ENCODE measurements around the gene ZFYVE1.
"Not testable (repeated sequence)": the region's sequence is repeated elsewhere in the genome, so short reads cannot be mapped to it uniquely, and the experiment has no call there.

The ZFYVE1 gene, protein sequence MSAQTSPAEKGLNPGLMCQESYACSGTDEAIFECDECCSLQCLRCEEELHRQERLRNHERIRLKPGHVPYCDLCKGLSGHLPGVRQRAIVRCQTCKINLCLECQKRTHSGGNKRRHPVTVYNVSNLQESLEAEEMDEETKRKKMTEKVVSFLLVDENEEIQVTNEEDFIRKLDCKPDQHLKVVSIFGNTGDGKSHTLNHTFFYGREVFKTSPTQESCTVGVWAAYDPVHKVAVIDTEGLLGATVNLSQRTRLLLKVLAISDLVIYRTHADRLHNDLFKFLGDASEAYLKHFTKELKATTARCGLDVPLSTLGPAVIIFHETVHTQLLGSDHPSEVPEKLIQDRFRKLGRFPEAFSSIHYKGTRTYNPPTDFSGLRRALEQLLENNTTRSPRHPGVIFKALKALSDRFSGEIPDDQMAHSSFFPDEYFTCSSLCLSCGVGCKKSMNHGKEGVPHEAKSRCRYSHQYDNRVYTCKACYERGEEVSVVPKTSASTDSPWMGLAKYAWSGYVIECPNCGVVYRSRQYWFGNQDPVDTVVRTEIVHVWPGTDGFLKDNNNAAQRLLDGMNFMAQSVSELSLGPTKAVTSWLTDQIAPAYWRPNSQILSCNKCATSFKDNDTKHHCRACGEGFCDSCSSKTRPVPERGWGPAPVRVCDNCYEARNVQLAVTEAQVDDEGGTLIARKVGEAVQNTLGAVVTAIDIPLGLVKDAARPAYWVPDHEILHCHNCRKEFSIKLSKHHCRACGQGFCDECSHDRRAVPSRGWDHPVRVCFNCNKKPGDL
- total RNA-seq, result 23.1 reads per million, percentile 50 among the genes with 10 or more reads in this experiment

DNA sequence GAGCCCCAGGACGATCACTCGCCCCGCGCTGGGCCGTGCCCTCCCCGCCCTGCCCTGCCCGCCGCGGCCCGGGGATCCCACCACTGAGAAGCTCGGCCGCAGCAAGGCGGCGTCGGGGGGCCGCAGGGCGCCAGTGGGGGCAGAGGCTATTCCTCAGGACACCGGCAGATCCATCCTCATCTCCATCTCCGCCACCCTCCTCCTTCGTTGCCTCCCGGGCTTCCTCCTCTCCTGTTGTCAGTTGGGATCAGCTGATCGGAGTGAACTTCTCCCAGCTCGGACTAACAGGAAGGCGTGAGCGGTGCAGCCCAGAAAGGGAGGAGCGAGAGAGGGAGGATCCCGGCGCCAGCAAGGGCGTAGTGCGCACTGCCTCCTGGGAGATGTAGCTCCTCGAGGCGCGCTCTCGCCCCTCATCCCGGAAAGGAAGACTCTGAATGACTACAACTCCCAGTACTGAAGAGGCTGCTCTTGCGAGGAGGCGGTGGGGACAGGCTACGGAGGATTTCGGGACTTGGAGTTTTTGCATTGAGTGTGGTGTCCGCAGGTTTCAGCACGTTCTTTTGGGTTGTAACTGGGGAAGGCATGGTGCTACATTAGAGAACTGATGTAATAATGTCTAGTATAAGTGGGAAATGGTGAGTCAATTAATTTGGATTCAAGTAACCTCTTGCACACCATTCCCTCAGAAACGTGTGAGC lies at the start of gene ZFYVE1:
ZFYVE1 (minus strand) TSS at position 262 of the 698 bp plus-strand sequence. CDS start 2,598 bp downstream, outside the sequence.
- DNase-seq, result peak; percentile 87

DNA sequence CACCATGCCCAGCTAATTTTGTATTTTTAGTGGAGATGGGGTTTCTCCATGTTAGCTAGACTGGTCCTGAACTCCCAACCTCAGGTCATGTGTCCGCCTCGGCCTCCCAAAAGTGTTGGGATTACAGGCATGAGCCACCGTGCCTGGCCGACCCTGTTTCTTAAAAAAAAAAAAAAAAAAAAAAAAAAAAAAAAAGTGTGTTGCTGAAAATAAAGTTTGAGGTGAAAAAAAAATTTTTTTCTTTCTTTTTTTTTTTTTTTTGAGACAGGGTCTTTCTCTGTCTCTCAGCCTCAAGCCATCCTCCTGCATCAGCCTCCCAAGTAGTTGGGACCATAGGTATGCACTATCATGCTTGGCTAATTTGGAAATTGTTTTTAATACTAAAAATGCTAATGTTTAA lies 42.7 kb upstream of the ZFYVE1 start:
- no peak for DNase-seq

DNA sequence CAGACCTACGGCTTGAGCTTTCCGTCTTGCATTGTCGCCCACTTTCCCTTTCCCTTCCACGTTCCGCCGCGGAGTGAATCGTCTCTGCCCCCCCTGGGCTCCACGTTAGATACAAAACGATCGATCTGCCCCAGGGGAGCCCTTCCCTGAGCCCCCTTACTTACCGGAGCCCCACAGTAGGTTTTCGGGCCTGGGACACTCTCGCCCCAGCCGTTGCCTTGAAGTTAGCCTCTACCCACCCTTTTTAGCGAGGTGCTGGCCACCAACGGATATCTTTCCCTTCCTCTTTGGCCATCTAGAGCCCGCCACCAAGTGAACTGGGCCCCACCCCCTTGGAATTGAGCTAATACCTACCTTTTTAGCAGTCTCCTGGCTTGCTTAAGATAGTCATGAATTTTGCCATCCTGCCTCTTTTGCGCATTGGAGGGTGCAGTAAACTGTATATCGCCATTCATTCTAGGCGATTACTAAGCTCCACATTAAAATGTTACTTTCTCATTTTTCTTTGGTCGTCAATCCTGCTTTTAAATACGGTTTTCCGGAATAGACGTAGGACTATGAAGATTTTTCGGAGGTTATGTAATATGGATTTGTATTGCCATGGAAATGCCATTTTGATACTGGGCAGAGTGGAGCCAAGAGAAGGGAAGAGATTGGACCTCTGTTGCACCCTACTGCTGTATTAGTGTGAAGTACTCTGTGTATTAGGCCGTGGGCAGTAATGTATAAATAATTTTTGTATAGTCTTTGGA lies 32.2 kb upstream of the ZFYVE1 start:
- no peak for DNase-seq

DNA sequence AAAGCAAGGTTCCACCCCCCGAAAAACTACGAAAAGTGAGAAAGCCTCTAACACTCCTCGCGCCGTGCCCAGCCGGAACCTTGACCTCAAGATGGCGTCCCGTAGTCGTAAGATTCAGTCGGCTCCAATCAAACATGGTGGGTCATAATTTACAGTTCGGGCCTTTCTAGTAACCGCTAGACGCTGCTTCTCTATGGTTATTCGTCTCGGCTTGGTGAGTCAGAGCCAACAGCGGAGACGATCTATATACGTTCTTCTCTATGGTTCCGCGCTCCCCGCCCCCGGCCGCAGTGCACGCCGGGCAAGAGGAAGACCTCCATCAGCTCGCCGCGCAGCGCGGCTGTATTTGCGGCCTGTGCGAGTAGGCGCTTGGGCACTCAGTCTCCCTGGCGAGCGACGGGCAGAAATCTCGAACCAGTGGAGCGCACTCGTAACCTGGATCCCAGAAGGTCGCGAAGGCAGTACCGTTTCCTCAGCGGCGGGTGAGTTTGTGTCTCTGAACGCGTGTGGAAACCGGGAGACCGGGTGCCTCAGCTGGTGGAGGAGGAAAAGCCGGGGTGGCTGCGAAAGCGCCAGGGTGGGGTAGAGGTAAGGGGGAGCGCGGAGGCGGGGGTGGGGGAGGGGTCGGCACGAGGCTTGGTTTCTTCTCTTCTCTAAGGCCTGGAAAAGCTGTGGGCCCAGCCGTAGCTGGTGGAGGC lies 31.5 kb upstream of the ZFYVE1 start, which contains the start of gene RBM25:
RBM25 (plus strand) TSS at position 311 of the 698 bp plus-strand sequence. CDS start 13,108 bp downstream, outside the sequence.
- peak; percentile 90 for DNase-seq

DNA sequence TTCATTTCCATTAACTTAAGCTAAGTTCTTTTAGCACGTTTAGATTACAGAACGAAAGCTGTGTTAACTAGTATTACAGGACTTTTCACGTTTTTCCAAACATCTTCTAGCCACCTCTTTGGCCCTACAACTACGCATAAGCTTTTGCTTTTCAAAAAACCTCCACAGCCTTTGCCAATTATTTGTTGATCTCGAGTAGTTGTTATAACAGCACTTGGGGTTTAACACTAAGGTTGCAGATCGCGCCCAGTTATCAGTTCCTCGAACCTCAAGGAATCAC lies 31.0 kb upstream of the ZFYVE1 start:
- no peak for DNase-seq

DNA sequence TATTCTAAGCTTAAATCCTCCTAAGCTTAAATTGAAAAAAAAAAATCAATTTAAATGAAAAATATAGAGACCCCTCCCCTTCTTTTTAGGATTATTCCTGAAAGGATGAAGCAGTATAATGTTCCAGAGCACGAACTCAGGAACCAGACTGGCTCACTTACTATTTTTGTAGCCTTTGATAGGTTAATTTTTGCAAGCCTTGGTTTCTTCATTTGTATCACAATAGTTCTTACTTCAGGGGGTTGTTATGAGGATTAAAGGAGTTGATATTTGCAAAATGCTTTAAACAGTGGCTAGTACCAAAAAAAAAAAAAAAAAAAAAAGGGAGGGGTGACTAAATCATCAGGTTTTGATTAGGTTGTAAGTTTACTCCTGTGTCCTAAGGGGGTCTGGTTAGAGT lies 28.3 kb upstream of the ZFYVE1 start:
- DNase-seq, result no peak

DNA sequence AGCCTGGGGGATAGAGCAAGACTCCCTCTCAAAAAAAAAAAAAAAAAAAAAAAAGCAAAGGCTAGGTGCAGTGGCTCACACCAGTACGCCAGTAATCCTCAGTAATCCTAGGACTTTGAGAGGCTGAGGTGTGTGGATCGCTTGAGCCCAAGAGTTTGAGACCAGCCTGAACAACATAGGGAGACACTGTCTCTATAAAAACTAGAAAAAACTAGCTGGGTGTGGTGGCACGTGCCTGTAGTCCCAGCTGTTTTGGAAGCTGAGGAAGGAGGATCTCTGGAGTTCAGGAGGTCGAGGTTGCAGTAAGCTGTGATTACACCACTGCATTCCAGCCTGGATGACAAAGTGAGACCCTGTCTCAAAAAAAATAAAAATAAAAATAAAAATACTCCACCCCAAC lies 22.5 kb upstream of the ZFYVE1 start:
- DNase-seq, result no peak

DNA sequence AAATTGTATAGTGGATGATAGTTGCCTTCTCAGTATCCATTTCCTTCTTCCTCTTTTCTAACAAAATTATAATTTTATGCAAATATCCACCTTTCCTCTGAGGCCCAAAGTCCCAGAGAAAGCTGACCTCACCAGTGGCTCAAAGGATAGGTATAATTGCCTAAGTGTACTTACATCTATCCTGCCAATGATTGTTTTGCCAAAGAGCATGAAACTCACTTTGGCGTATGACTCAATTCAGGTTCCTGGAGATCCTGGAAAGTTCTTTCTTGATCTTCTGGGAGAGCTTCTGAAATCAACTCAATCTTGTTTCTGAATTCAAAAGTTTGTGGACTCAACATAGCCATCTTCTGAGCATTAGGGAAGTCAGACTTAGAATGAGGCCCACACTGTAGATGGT lies 20.9 kb upstream of the ZFYVE1 start:
- DNase-seq, result no peak

DNA sequence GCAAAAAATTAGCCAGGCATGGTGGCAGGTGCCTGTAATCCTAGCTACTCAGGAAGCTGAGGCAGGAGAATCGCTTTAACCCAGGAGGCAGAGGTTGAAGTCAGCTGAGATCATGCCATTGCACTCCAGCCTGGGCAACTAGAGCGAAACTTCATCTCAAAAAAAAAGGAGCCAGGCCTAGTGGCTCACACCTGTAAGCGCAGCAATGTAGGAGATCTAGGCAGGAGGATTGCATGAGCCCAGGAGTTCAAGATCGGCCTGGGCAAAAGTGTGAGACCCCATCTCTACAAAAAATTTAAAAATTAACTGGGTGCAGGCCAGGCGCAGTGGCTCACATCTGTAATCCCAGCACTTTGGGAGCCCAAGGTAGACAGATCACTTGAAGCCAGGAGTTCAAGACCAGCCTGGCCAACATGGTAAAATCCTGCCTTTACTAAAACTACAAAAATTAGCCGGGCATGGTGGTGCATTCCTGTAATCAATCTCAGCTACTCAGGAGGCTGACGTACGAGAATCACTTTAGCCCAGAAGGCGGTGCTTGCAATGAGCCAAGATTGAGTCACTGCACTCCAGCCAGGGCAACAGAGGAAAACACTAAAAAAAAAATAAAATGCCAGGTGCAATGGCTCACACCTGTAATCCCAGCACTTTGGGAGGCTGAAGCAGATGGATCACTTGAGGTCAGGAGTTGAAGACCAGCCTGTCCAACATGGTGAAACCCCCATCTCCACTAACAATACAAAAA lies 10.0 kb upstream of the ZFYVE1 start:
- DNase-seq, result not testable (repeated sequence)

DNA sequence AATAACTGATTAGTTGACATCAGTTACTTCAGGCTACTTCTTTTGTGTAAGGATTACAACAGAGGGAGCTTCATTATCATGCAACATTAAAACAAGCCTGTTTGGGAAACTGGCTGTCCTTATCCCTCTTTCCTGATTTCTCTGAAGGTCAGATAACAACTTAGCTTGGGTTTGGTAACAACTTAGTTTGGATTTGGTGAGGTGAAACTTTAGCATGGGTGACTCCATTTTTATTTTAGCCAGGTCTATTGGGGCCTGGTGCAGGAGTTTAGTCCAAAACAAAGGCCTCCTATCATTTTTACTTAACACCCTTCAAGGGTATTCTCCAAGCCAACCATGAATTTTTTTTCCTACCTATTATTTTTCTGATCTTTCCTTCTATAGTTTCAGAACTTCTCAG lies 1.1 kb upstream of the ZFYVE1 start:
- no peak for DNase-seq

DNA sequence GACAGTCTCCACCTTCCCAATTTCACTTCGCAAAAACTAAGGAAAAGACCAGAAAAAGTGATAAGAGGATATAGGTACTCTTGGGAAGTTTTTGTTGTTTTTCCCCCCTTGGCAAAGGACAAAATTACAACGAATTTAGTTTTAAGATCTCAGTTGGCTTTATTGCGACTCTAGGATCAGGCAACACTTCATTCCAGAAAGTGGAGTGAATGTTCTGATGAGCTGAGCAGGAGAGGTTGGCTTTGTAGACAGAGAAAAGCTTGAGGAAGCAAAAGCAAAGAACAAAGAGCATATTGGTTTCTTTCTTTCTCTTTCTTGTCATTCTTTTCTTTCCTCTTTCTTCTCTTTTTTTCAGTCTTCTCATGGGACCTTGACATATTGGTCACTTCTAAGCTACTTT lies 640 bp upstream of the ZFYVE1 start:
- DNase-seq, result no peak

DNA sequence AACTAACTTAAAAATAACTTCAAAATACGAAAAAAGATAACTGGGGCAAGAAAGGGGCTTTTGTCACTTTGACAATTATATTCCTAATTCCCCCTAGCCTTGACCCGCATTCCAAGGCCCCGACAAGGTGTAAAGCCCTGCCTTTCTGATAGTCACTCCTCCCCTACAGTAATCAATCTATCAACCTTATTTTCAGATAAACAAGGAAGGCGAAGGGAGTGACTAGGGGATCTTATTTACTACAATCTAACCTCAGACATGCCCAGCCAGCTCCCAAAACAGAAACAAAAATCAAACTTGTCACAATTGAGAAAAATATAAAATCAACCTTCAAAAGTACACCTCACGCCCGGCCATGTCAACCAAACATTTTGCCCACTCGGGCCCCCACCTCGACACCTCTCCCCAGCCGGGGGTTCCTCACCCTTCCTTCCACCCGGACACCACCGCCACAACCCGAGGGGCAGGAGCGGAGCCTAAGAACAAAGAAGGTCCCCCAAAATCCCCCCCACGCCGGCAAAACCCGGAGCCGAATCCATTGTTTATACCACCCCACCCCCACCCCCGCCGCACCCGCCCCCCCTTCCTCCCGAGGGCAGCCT lies 562 bp downstream of the ZFYVE1 start:
- no peak for DNase-seq

DNA sequence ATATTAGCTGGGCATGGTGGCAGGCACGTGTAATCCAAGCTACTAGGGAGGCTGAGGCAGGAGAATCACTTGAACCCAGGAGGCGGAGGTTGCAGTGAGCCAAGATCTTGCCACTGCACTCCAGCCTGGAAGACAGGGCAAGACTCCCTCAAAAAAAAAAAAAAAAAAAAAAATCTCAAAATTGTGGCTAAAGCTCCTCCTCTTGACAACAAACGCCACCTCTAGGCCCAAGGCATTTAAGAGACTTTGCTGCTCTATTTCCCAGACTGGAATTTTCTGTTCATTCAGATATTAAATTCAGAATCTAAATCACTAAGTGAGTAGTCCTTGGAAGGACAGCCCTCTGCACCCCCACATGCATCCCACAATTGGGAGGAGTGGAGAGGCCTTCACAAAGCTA lies 1.4 kb downstream of the ZFYVE1 start:
- DNase-seq, result no peak

DNA sequence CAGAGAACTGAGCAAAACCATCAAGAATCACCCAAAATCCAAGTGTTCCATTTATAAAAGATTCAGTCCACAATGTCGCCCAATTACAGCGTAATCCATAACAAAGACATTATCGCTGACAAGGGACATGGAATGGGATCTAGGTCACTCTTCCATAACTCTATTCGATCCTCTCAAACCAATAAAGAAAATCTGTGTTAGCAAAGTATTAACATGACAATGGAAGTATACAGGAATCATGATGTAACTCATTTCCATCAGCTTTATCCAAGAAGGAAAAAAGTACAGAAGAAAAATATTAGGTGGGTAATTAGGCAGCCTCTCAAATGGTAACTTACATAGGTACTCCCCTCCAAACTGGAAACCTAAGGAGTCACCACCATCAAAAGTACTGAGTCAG lies 4.9 kb downstream of the ZFYVE1 start:
- DNase-seq, result no peak

DNA sequence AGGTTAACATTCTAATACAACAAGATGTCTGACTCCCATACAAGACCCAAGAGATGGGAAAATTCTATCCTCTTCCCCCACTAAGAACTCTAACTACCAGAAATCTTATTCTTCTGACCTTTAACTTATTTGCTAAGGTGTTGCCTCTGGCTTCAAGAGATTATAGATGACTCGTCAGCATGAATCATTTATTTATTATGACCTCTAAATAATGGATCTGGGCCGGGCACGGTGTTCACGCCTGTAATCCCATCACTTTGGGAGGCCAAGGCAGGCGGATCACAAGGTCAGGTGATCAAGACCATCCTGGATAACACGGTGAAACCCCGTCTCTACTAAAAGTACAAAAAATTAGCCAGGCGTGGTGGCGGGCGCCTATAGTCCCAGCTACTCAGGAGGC lies 10.9 kb downstream of the ZFYVE1 start:
- DNase-seq, result not testable (repeated sequence)

DNA sequence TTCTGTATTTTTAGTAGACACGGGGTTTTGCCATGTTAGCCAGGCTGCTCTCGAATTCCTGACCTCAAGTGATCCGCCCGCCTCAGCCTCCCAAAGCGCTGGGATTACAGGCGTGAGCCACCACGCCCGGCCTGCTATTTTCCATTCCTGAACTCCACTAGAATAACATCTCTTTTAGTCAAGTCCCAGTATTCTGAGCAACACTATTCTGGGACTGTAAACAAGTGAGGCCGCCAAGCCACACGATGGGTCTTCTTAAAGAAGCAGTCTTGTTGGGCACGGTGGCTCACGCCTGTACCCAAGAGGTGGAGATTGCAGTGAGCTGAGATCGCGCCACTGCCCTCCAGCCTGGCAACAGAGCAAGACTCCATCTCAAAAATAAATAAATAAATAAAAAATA lies 11.4 kb downstream of the ZFYVE1 start:
- not testable (repeated sequence) for DNase-seq

DNA sequence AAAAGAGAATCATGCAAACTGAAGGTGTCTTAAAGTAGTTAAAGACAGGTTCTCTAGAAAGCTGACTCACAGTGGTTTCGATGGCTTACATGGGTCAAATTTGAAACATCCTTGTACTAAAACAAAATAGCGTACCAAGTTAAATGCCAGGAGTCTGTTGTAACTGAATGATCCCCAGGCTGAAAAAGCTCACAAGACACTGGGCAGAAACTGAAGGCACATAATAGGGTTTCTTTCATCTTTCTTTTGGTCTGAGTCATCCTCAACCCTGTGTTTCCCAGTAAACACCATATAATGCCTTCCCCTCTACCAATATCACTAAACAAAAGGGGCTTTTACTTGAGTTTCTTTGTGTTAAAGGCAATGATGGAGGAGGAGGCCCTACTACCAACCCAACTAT lies 12.8 kb downstream of the ZFYVE1 start:
- no peak for DNase-seq

DNA sequence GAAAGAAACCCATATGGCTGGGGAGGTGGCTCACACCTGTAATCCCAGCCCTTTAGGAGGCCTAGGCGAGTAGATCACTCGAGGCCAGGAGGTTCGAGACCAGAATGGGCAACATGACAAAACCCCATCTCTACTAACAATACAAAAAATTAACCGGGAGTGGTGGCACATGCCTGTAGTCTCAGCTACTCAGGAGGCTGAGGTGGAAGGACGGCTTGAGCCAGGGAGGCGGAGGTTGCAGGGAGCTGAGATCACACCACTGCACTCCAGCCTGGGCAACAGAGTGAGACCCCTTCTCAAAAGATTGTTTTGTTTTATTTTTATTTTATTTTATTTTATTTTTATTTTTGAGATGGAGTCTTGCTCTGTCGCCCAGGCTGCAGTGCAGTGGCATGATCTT lies 15.7 kb downstream of the ZFYVE1 start:
- DNase-seq, result not testable (repeated sequence)

DNA sequence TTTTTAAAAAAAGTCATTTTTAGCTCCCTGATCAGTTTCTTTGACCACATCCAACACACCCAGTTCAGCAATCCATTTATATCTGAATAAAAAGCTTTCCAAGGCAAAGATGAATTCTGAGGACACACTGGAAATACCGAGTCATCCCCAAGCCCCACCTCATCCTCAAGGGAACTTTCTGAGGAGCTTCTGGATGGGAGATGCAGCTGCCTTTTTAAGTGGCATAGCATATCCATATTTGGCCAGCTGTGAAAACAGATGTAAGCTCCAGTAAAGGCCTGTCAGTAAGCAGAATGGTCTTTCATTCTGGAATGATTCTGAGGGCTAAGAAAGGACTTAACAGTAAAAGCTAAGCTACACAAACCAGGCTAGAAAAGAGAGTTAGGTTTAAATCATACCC lies 18.4 kb downstream of the ZFYVE1 start:
- no peak for DNase-seq

DNA sequence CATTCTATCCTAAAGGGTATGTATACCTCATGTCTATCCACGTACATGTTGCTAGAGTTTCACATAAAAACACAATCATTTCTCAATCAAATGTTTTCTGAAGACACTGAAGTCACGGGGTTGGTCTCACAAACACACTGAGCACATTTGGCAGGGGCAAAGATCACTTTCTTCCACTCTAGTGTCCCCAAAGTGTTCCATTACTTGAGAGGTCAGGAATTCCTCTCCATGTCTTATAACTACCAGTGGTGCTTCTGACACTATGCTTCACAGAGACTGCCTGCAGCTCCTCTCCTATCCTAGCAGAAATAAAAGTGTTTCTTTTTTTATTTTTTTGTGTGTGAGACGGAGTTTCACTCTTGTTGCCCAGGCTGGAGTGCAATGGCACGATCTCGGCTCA lies 19.1 kb downstream of the ZFYVE1 start:
- no peak for DNase-seq

DNA sequence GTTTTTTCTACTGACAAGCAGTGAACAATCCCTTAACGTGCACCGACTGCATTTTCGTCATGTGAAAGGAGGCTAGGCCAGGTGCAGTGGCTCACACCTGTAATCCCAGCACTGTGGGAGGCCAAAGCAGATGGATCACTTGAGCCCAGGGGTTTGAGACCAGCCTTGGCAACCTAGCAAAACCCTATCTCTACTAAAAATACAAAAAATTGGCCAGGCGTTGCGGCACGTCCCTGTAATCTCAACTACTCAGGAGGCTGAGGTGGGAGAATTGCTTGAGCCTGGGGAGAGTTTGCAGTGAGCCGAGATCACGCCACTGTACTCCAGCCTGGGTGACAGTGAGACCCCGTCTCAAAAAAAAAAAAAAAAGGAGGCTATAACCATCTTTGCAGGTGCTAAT lies 22.3 kb downstream of the ZFYVE1 start:
- not testable (repeated sequence) for DNase-seq
